Skeletal muscle cell (primary cell): ENCODE data around the gene SPATS2.

Experiments used
- DNase-seq: peaks from one replicate; pipeline ENCODE4 v3.0.0-alpha.2; 2010; ENCODE audit warnings: low read depth
- H3K4me3 ChIP-seq: 2 replicates; pipeline ENCODE4 v1.5.1; 2011; ENCODE audit warnings: low read depth, mild to moderate bottlenecking, control low read depth, low read length, moderate library complexity

Gene SPATS2

GRCh38 chr12:49448858-49449257 lies 81.6 kb downstream of the SPATS2 start:
- DNase-seq: no peak

GRCh38 chr12:49451468-49452259 lies 84.4 kb downstream of the SPATS2 start:
- H3K4me3 ChIP-seq: no peak overlapping the region
- no peak for DNase-seq

More at GRCh38 chr12:49448858-49449257, 81.6 kb downstream of the SPATS2 start:
- no peak overlapping the region for H3K4me3 ChIP-seq

- no peak for DNase-seq
- H3K4me3 ChIP-seq: no peak overlapping the region
Observed at GRCh38 chr12:49455501-49455900, 88.2 kb downstream of the SPATS2 start.

- DNase-seq: no peak
- no peak overlapping the region for H3K4me3 ChIP-seq
Observed at GRCh38 chr12:49456131-49456679, 88.9 kb downstream of the SPATS2 start.

- no peak for DNase-seq
Observed at GRCh38 chr12:49458816-49459215, 91.6 kb downstream of the SPATS2 start.

GRCh38 chr12:49461221-49461620 lies 94.0 kb downstream of the SPATS2 start:
- H3K4me3 ChIP-seq: no peak overlapping the region
- DNase-seq: no peak

More at GRCh38 chr12:49458816-49459215, 91.6 kb downstream of the SPATS2 start:
- H3K4me3 ChIP-seq: no peak overlapping the region

- no peak for DNase-seq
- no peak overlapping the region for H3K4me3 ChIP-seq
Observed at GRCh38 chr12:49462083-49462744, 95.0 kb downstream of the SPATS2 start.

GRCh38 chr12:49465132-49465531 lies 97.9 kb downstream of the SPATS2 start:
- no peak overlapping the region for H3K4me3 ChIP-seq
- no peak for DNase-seq

- no peak for DNase-seq
- H3K4me3 ChIP-seq: no peak overlapping the region
Observed at GRCh38 chr12:49470986-49471385, 103.7 kb downstream of the SPATS2 start.

- DNase-seq: no peak
Observed at GRCh38 chr12:49471557-49471956, 104.3 kb downstream of the SPATS2 start.

GRCh38 chr12:49476091-49476490 lies 108.8 kb downstream of the SPATS2 start:
- H3K4me3 ChIP-seq: no peak overlapping the region
- DNase-seq: no peak

More at GRCh38 chr12:49471557-49471956, 104.3 kb downstream of the SPATS2 start:
- no peak overlapping the region for H3K4me3 ChIP-seq

- no peak for DNase-seq
- H3K4me3 ChIP-seq: no peak overlapping the region
Observed at GRCh38 chr12:49478949-49479664, 111.8 kb downstream of the SPATS2 start.

GRCh38 chr12:49482095-49483051 lies 115.1 kb downstream of the SPATS2 start:
- no peak for DNase-seq
- H3K4me3 ChIP-seq: no peak overlapping the region

GRCh38 chr12:49483619-49484018 lies 116.4 kb downstream of the SPATS2 start:
- H3K4me3 ChIP-seq: no peak overlapping the region
- DNase-seq: no peak

GRCh38 chr12:49487605-49488004 lies 120.3 kb downstream of the SPATS2 start:
- no peak for DNase-seq
- H3K4me3 ChIP-seq: no peak overlapping the region

GRCh38 chr12:49489154-49489553 lies 121.9 kb downstream of the SPATS2 start:
- H3K4me3 ChIP-seq: no peak overlapping the region
- no peak for DNase-seq

GRCh38 chr12:49489720-49490119 lies 122.5 kb downstream of the SPATS2 start:
- DNase-seq: no peak
- no peak overlapping the region for H3K4me3 ChIP-seq

- DNase-seq: no peak
- H3K4me3 ChIP-seq: no peak overlapping the region
Observed at GRCh38 chr12:49491823-49492222, 124.6 kb downstream of the SPATS2 start.

GRCh38 chr12:49493900-49494299 lies 126.6 kb downstream of the SPATS2 start:
- DNase-seq: no peak
- no peak overlapping the region for H3K4me3 ChIP-seq
